SK-N-SH (cell line): ENCODE results near the gene OR12D3. TPM values are rescaled to one million over a fixed set of nuclear protein-coding genes. Genes with fewer than 3 reads are reported as not detected.

Experiments
- CTCF ChIA-PET: fragments of 300-600, 350-600 bp; formaldehyde crosslinking; extraction: SDS; loops from one replicate; lab custom pipeline; 2021; lab: Yijun Ruan, JAX
- POLR2A ChIA-PET: fragments of 350-600 bp; sonication (Branson Sonifier 250); formaldehyde crosslinking; extraction: SDS; loops from one replicate; lab custom pipeline; 2020; ENCODE audit warnings: antibody characterized with exemption, inconsistent platforms; lab: Yijun Ruan, JAX
- DNase-seq: peaks from one replicate; pipeline ENCODE4 v3.0.0; 2012
- H2AFZ ChIP-seq: fragments of 200-600 bp; sonication (generic); 2 replicates; pipeline ENCODE4 v1.8.1; 2016; ENCODE audit warnings: antibody characterized with exemption, mild to moderate bottlenecking, low read depth
- H3F3A ChIP-seq: fragments of 200-600 bp; sonication (generic); replicated peaks from 2 replicates; pipeline ENCODE3; 2016; ENCODE audit warnings: antibody characterized with exemption, mild to moderate bottlenecking; ENCODE audit not compliant: insufficient read depth
- H3K27ac ChIP-seq, 2 experiments: fragments of 200-500 bp in 1 of 2; fragments of 200-600 bp in 1 of 2; sonication (Bioruptor generic) in 1 of 2; sonication (generic), shearing (Covaris generic) in 1 of 2; 2 replicates each; pipeline versions ENCODE4 v1.5.1 to v1.6.1; 2014 to 2016; ENCODE audit warnings: low read depth in 2 of 2, inconsistent platforms in 1 of 2, low read length in 1 of 2, mild to moderate bottlenecking in 1 of 2, mixed read lengths in 1 of 2
- H3K27me3 ChIP-seq: fragments of 200-600 bp; sonication (generic), shearing (Covaris generic); 2 replicates; pipeline ENCODE4 v1.6.1; 2016; ENCODE audit warnings: mixed run types; ENCODE audit not compliant: insufficient read depth
- H3K36me3 ChIP-seq, 2 experiments: fragments of 200-500 bp in 1 of 2; fragments of 200-600 bp in 1 of 2; sonication (Bioruptor generic) in 1 of 2; sonication (generic) in 1 of 2; replicated peaks in 1 of 2; 2 replicates each; pipeline versions ENCODE3 to v1.5.1; 2014 to 2016; ENCODE audit warnings: low read length in 1 of 2, mild to moderate bottlenecking in 1 of 2; ENCODE audit not compliant: insufficient read depth in 2 of 2, control insufficient read depth in 1 of 2
- H3K4me1 ChIP-seq, 2 experiments: fragments of 200-500 bp in 1 of 2; fragments of 200-600 bp in 1 of 2; sonication (Bioruptor generic) in 1 of 2; sonication (generic), shearing (Covaris generic) in 1 of 2; 2 replicates each; pipeline versions ENCODE4 v1.5.1 to v1.6.1; 2014 to 2016; ENCODE audit warnings: low read depth in 1 of 2, low read length in 1 of 2, mixed run types in 1 of 2; ENCODE audit not compliant: insufficient read depth in 2 of 2, control insufficient read depth in 1 of 2
- H3K4me2 ChIP-seq: fragments of 200-600 bp; sonication (generic), shearing (Covaris generic); 2 replicates; pipeline ENCODE4 v1.6.1; 2017; ENCODE audit warnings: mixed run types
- H3K4me3 ChIP-seq, 2 experiments: fragments of 200-500 bp in 1 of 2; fragments of 200-600 bp in 1 of 2; sonication (Bioruptor generic) in 1 of 2; sonication (generic), shearing (Covaris generic) in 1 of 2; 2 replicates each; pipeline versions ENCODE4 v1.5.1 to v1.8.1; 2014 to 2016; ENCODE audit warnings: low read depth in 2 of 2, inconsistent platforms in 1 of 2, low read length in 1 of 2, mild to moderate bottlenecking in 1 of 2, mixed read lengths in 1 of 2, moderate library complexity in 1 of 2
- H3K79me2 ChIP-seq: fragments of 200-600 bp; sonication (generic); 2 replicates; pipeline ENCODE4 v1.8.1; 2017; ENCODE audit warnings: mild to moderate bottlenecking; ENCODE audit not compliant: insufficient read depth
- H3K9ac ChIP-seq: fragments of 200-600 bp; sonication (generic); 2 replicates; pipeline ENCODE4 v1.6.1; 2017; ENCODE audit warnings: mixed run types
- H3K9me2 ChIP-seq: fragments of 200-600 bp; sonication (generic); 2 replicates; pipeline ENCODE4 v1.6.1; 2017; ENCODE audit warnings: mixed run types
- H3K9me3 ChIP-seq: fragments of 200-600 bp; sonication (generic); 2 replicates; pipeline ENCODE4 v1.6.1; 2017; ENCODE audit warnings: mixed run types, mild to moderate bottlenecking, moderate library complexity
- H4K20me1 ChIP-seq: fragments of 200-600 bp; sonication (generic); 2 replicates; pipeline ENCODE4 v1.6.1; 2017; ENCODE audit warnings: mild to moderate bottlenecking, mixed run types; ENCODE audit not compliant: insufficient read depth
- CHD2 ChIP-seq: fragments of 150-350 bp; IDR thresholded peaks from 2 replicates; pipeline ENCODE4 v1.6.1; 2018; ENCODE audit warnings: low read length; ENCODE audit not compliant: partially characterized antibody
- ELF1 ChIP-seq: IDR thresholded peaks from 2 replicates; pipeline ENCODE4 v1.4.0; 2012
- EZH2phosphoT487 ChIP-seq: fragments of 200-600 bp; sonication (generic); IDR thresholded peaks from 2 replicates; pipeline ENCODE4 v1.6.1; 2017; ENCODE audit warnings: low read depth, mixed run types, mild to moderate bottlenecking, antibody characterized with exemption, moderate library complexity, borderline replicate concordance
- FOXJ3 ChIP-seq: sonication (generic); formaldehyde crosslinking; IDR thresholded peaks from 2 replicates; pipeline ENCODE4 v1.5.1; 2020; ENCODE audit warnings: mild to moderate bottlenecking, missing genetic modification reagents
- FOXM1 ChIP-seq: IDR thresholded peaks from 2 replicates; pipeline ENCODE4 v1.4.0; 2012; ENCODE audit warnings: low read depth, mild to moderate bottlenecking
- JUND ChIP-seq: IDR thresholded peaks from 2 replicates; pipeline ENCODE4 v1.4.0; 2012
- MXI1 ChIP-seq: IDR thresholded peaks from 2 replicates; pipeline ENCODE4 v1.6.1; 2012; ENCODE audit warnings: mild to moderate bottlenecking, low read depth, low read length, improper control_type of control experiment
- NFIC ChIP-seq: IDR thresholded peaks from 2 replicates; pipeline ENCODE4 v1.4.0; 2012; ENCODE audit warnings: borderline replicate concordance
- NRF1 ChIP-seq: IDR thresholded peaks from 2 replicates; pipeline ENCODE4 v1.6.1; 2012; ENCODE audit warnings: low read depth, mild to moderate bottlenecking, low read length
- RCOR1 ChIP-seq: fragments of 150-350 bp; IDR thresholded peaks from 2 replicates; pipeline ENCODE4 v1.6.1; 2017; ENCODE audit warnings: antibody characterized with exemption, low read length
- RFX5 ChIP-seq: IDR thresholded peaks from 2 replicates; pipeline ENCODE4 v1.6.1; 2012; ENCODE audit warnings: mild to moderate bottlenecking, improper control_type of control experiment, low read length
- SIN3A ChIP-seq: IDR thresholded peaks from 2 replicates; pipeline ENCODE4 v1.6.1; 2012; ENCODE audit warnings: low read depth, mild to moderate bottlenecking, low read length, moderate library complexity, borderline replicate concordance
- TAF1 ChIP-seq: IDR thresholded peaks from 2 replicates; pipeline ENCODE4 v1.6.1; 2012; ENCODE audit warnings: low read depth, mild to moderate bottlenecking, low read length, moderate library complexity, borderline replicate concordance
- TCF12 ChIP-seq: IDR thresholded peaks from 2 replicates; pipeline ENCODE4 v1.4.0; 2012
- TEAD4 ChIP-seq: IDR thresholded peaks from 2 replicates; pipeline ENCODE4 v1.4.0; 2012; ENCODE audit warnings: mild to moderate bottlenecking, borderline replicate concordance; ENCODE audit not compliant: insufficient read depth
- YY1 ChIP-seq: IDR thresholded peaks from 2 replicates; pipeline ENCODE4 v1.4.0; 2012; ENCODE audit warnings: low read depth, mild to moderate bottlenecking
- WGBS: methylation state at CpG from one replicate; pipeline ENCODE4 v1.1.6; 2017; ENCODE audit warnings: low lambda C conversion rate; 5-methylcytosine and 5-hydroxymethylcytosine counted together
- polyA plus RNA-seq, 3 experiments: library from polyadenylated mRNA; depleted of rRNA; stranded (reverse); fragments of >200 nt; gene quantifications; 2 replicates each; pipeline ENCODE4 v1.2.3, GENCODE V29; 2012
- TF ChIP-seq, protein P1 (sequence below): fragments of 200-600 bp; sonication (generic); IDR thresholded peaks from 2 replicates; pipeline ENCODE4 v1.6.1; 2017; ENCODE audit warnings: antibody characterized with exemption, mild to moderate bottlenecking, moderate library complexity
- TF ChIP-seq, protein P2 (sequence below): IDR thresholded peaks from 2 replicates; pipeline ENCODE4 v1.4.0; 2012; ENCODE audit warnings: low read depth, borderline replicate concordance
- TF ChIP-seq, protein P3 (sequence below): IDR thresholded peaks from 2 replicates; pipeline ENCODE4 v1.4.0; 2012; ENCODE audit warnings: low read depth
- TF ChIP-seq, protein P4 (sequence below): IDR thresholded peaks from 2 replicates; pipeline ENCODE4; 2012

The OR12D3 gene
- polyA plus RNA-seq, 1 of the 3 experiments (the other 2 are of a cell fraction), result not detected

DNA sequence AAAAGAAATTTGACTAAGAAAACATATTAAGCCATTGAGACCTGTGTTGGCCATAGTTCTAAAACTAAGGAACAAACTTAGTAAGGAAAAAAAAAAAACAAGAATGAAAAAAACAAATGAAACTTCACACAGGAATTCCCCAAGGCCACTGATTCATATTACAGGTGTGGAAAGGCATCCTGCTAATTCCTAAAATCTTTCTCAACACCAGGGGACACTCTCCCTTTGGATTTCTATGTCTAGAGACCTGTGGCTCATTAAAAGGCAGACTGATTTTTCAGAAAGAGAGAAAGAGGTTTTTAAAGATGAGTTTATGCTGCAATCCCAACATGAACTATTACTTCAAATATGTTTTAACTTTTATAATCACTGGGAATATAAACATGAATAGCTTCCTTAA, 39.5 kb upstream of the OR12D3 start, which contains the start of gene OR12D1:
OR12D1 (plus strand) TSS at position 341 of the 400 bp plus-strand sequence.
- no peak within 1 kb of the TSS for H3K27ac ChIP-seq
- ChIA-PET POLR2A (no interaction called here), CTCF (no interaction called here)
- no peak for TF ChIP-seq TEAD4
- no peak for TF ChIP-seq CHD2
- TF ChIP-seq SIN3A, result no peak
- TF ChIP-seq, protein P1, sequence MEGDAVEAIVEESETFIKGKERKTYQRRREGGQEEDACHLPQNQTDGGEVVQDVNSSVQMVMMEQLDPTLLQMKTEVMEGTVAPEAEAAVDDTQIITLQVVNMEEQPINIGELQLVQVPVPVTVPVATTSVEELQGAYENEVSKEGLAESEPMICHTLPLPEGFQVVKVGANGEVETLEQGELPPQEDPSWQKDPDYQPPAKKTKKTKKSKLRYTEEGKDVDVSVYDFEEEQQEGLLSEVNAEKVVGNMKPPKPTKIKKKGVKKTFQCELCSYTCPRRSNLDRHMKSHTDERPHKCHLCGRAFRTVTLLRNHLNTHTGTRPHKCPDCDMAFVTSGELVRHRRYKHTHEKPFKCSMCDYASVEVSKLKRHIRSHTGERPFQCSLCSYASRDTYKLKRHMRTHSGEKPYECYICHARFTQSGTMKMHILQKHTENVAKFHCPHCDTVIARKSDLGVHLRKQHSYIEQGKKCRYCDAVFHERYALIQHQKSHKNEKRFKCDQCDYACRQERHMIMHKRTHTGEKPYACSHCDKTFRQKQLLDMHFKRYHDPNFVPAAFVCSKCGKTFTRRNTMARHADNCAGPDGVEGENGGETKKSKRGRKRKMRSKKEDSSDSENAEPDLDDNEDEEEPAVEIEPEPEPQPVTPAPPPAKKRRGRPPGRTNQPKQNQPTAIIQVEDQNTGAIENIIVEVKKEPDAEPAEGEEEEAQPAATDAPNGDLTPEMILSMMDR, result peak; percentile 24; the same call in 1 of the 2 replicates
- H3K9ac ChIP-seq, result no peak within 1 kb of the TSS
- H3K36me3 ChIP-seq, result no peaks in the 10 kb centered on the region
- no peaks in the 10 kb centered on the region for H3K9me2 ChIP-seq
- H3K9me3 ChIP-seq, result no peaks in the 10 kb centered on the region
- H3K27me3 ChIP-seq, result no peaks in the 10 kb centered on the region
- H4K20me1 ChIP-seq, result no peaks in the 10 kb centered on the region
- DNase-seq, result no peak
- no peaks in the 10 kb centered on the region for H3F3A ChIP-seq
- no peak within 1 kb of the TSS for H3K4me3 ChIP-seq
- no peaks in the 10 kb centered on the region for H3K79me2 ChIP-seq
- no peaks in the 10 kb centered on the region for H3K4me1 ChIP-seq
- H2AFZ ChIP-seq, result no peak within 1 kb of the TSS
- H3K4me2 ChIP-seq, result no peak within 1 kb of the TSS

DNA sequence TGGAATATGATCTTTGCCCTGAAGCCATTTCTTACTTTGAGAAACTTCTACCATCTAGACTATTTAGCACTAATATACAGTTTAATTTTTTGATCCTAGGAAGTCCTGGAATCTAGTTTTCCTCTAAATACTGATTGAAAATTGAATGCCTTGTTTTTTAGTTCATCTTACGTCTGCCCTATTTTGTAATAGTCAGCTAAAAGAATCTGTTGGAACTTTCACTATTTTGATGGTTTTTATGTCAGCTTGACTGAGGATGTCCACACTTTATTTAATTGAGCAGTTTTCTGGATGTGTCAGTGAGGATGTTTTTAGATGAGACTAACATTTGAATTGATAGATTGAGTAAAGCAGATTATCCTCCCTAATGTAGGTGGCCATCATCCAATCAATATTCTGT, 28.7 kb upstream of the OR12D3 start:
- Histone ChIP-seq H3K36me3 (no peaks in the 10 kb centered on the region), H3K79me2 (no peaks in the 10 kb centered on the region), H3K4me3 (no peak overlapping the region), H3K9me2 (no peaks in the 10 kb centered on the region), H4K20me1 (no peaks in the 10 kb centered on the region), H3K27ac (no peak overlapping the region), H3K9me3 (no peaks in the 10 kb centered on the region), H3K9ac (no peak overlapping the region), H3K27me3 (no peaks in the 10 kb centered on the region), H3K4me2 (no peak overlapping the region), H2AFZ (no peak overlapping the region), H3F3A (no peaks in the 10 kb centered on the region), H3K4me1 (no peaks in the 10 kb centered on the region)
- no peak for TF ChIP-seq RFX5
- TF ChIP-seq RCOR1, result no peak
- TF ChIP-seq, protein P1, result no peak
- no peak for TF ChIP-seq JUND
- no peak for TF ChIP-seq ELF1
- TF ChIP-seq NRF1, result no peak
- TF ChIP-seq EZH2phosphoT487, result no peak
- TF ChIP-seq SIN3A, result no peak
- no peak for TF ChIP-seq FOXM1
- TF ChIP-seq MXI1, result no peak
- TF ChIP-seq, protein P2, sequence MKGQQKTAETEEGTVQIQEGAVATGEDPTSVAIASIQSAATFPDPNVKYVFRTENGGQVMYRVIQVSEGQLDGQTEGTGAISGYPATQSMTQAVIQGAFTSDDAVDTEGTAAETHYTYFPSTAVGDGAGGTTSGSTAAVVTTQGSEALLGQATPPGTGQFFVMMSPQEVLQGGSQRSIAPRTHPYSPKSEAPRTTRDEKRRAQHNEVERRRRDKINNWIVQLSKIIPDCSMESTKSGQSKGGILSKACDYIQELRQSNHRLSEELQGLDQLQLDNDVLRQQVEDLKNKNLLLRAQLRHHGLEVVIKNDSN, result no peak
- TF ChIP-seq NFIC, result no peak
- no peak for TF ChIP-seq YY1
- no peak for TF ChIP-seq TAF1
- no peak for TF ChIP-seq FOXJ3 (CRISPR knock-in tag)
- TF ChIP-seq, protein P3, sequence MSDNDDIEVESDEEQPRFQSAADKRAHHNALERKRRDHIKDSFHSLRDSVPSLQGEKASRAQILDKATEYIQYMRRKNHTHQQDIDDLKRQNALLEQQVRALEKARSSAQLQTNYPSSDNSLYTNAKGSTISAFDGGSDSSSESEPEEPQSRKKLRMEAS, result no peak
- no peak for TF ChIP-seq TCF12
- TF ChIP-seq, protein P4, sequence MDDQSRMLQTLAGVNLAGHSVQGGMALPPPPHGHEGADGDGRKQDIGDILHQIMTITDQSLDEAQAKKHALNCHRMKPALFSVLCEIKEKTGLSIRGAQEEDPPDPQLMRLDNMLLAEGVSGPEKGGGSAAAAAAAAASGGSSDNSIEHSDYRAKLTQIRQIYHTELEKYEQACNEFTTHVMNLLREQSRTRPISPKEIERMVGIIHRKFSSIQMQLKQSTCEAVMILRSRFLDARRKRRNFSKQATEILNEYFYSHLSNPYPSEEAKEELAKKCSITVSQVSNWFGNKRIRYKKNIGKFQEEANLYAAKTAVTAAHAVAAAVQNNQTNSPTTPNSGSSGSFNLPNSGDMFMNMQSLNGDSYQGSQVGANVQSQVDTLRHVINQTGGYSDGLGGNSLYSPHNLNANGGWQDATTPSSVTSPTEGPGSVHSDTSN, result no peak
- ChIA-PET CTCF (no interaction called here), POLR2A (no interaction called here)
- no peak for DNase-seq
- WGBS, result 0% methylated on average over 1 of the region's 1 CpG
